IPS-18a (cell line): ENCODE results near the gene NACA.

ENCODE experiments used
- H3K27ac ChIP-seq: one replicate; pipeline ENCODE4 v1.5.1; 2013; ENCODE audit warnings: low read length
- H3K27me3 ChIP-seq: one replicate; pipeline ENCODE4 v1.6.1; 2013; ENCODE audit warnings: mild to moderate bottlenecking, low read length; ENCODE audit not compliant: control insufficient read depth, insufficient read depth
- H3K36me3 ChIP-seq: one replicate; pipeline ENCODE4 v1.6.1; 2013; ENCODE audit warnings: low read depth, low read length; ENCODE audit not compliant: control insufficient read depth
- H3K4me1 ChIP-seq: one replicate; pipeline ENCODE4 v1.6.1; 2013; ENCODE audit warnings: low read depth, low read length; ENCODE audit not compliant: control insufficient read depth
- H3K4me3 ChIP-seq: one replicate; pipeline ENCODE4 v1.5.1; 2013; ENCODE audit warnings: low read length
- H3K9ac ChIP-seq: one replicate; pipeline ENCODE4 v1.6.1; 2013; ENCODE audit warnings: mild to moderate bottlenecking, low read length, moderate library complexity
- H3K9me3 ChIP-seq: one replicate; pipeline ENCODE4 v1.6.1; 2013; ENCODE audit warnings: low read depth, low read length; ENCODE audit not compliant: control insufficient read depth

Gene NACA

GRCh38 chr12:56724972-56725722 lies at the start of gene NACA:
Gene NACA, minus strand, starts transcription at chr12:56725299. Its CDS starts 778 bp downstream, at chr12:56724521.
- no peaks in the 10 kb centered on the region for H3K9me3 ChIP-seq
- peak within 1 kb of the TSS; percentile 100 for H3K4me3 ChIP-seq
- peaks cover 37% of the 10 kb centered on the region for H3K4me1 ChIP-seq
- no peaks in the 10 kb centered on the region for H3K27me3 ChIP-seq
- H3K9ac ChIP-seq = peak within 1 kb of the TSS; percentile 99
- peaks cover 33% of the 10 kb centered on the region for H3K36me3 ChIP-seq
- H3K27ac ChIP-seq = peak within 1 kb of the TSS; percentile 98

DNA sequence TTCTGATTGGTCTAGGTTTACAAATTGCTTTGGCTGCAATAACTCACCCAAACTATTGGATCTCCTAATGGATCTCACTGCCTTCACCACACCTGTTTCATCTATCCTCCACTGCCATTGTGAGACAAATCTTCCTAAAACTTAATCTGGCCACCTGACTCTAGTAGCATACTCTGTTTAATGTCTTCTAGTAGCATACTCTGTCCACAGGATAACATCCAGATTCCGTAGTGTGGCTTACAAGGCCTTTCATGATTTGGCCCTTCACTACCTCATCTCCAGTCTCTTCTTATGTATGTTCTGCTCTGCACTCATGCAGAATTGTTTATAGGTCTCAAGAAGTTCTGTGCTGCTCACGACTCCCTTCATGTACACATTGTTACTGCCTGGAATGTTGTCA lies 48.0 kb upstream of the NACA start:
- Histone ChIP-seq H3K36me3 (no peaks in the 10 kb centered on the region), H3K9ac (no peak overlapping the region), H3K27ac (no peak overlapping the region), H3K27me3 (no peaks in the 10 kb centered on the region), H3K4me1 (no peaks in the 10 kb centered on the region), H3K9me3 (no peaks in the 10 kb centered on the region), H3K4me3 (no peak overlapping the region)

DNA sequence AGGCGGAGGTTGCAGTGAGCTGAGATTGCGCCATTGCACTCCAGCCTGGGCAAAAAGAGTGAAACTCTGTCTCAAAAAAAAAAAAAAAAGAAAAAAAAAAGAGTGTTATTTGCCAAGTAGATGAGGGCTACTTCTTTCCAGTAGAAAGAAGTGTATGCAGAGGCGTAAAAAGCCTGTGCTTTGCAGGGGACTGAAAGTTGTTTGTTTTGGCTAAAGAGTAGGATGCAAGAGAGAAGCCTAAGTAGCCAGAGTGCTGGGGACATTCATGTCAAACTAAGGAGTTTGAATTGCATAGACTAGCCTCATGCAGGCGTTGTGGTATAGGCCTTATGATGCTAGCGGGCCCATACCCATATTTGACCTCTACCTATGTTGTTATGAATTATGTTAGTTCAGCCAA lies 47.5 kb upstream of the NACA start:
- Histone ChIP-seq H3K9ac (no peak overlapping the region), H3K36me3 (no peaks in the 10 kb centered on the region), H3K4me1 (no peaks in the 10 kb centered on the region), H3K4me3 (no peak overlapping the region), H3K27me3 (no peaks in the 10 kb centered on the region), H3K9me3 (no peaks in the 10 kb centered on the region), H3K27ac (no peak overlapping the region)

DNA sequence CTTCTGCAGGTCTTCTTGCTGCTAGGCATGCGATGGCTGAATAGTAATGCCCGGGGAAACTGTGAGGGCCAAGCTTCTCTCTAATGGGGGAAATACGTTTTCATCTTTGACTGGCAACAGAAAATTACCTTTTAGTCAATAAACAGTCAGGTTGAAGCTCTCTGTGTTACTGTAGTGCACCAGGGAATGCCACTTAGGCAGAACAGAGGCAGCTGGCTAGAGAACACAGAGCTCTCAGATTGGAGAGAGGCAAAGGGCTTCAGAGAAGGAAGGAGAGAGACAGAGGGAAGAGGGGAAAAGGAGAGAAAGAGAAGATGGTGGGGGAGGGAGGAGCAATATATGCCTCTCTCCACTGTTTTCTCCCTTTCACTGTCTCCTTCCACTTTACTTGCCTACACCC lies 44.8 kb upstream of the NACA start:
- Histone ChIP-seq H3K4me1 (no peaks in the 10 kb centered on the region), H3K27me3 (no peaks in the 10 kb centered on the region), H3K4me3 (no peak overlapping the region), H3K9me3 (no peaks in the 10 kb centered on the region), H3K36me3 (no peaks in the 10 kb centered on the region), H3K9ac (no peak overlapping the region), H3K27ac (no peak overlapping the region)

DNA sequence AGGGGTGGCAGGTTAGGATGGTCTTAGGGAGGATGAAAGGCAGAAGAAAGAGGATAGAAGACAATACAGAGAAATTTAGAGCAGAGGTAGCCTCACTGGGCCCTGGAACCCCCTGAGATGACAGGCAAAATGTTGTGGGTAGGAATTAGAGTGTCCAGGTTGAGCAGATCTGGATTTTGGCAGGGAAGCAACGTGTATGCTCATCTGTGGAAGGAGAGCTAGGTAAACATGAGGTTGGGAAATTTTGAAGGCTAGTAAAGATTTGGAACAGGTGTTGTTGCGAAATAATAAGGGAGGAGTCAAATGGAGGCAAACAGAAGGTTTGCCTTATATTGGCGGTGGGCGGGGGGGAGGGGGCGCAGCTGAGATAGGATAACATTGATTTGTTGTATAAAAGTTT lies 43.3 kb upstream of the NACA start:
- Histone ChIP-seq H3K9ac (no peak overlapping the region), H3K9me3 (no peaks in the 10 kb centered on the region), H3K27me3 (no peaks in the 10 kb centered on the region), H3K4me3 (no peak overlapping the region), H3K27ac (no peak overlapping the region), H3K4me1 (no peaks in the 10 kb centered on the region), H3K36me3 (no peaks in the 10 kb centered on the region)

DNA sequence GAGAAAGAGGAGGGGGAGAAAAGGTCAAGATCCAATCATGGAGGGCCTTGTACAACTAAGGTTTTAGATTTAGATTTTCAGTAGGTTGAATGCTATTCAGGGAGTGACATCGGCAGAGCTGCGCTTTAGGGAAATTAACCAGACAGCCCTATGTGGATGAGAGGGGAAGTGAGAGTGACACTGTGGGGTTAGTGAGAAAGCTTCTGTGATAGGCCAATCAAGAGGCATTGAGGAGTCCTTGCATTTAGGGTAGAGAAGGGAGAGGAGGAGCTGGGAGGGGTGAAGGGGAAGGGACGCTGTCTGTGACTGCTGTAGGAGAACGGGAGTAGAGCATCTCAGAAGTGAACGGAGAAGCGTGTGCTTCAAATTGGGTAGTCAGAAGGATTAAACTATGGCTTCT lies 41.4 kb upstream of the NACA start:
- Histone ChIP-seq H3K9me3 (no peaks in the 10 kb centered on the region), H3K27ac (no peak overlapping the region), H3K9ac (no peak overlapping the region), H3K27me3 (no peaks in the 10 kb centered on the region), H3K4me3 (no peak overlapping the region), H3K4me1 (no peaks in the 10 kb centered on the region), H3K36me3 (no peaks in the 10 kb centered on the region)

- Histone ChIP-seq H3K36me3 (no peaks in the 10 kb centered on the region), H3K4me1 (no peaks in the 10 kb centered on the region), H3K4me3 (no peak overlapping the region), H3K9me3 (no peaks in the 10 kb centered on the region), H3K27ac (no peak overlapping the region), H3K9ac (no peak overlapping the region), H3K27me3 (no peaks in the 10 kb centered on the region)
These were observed 38.9 kb upstream of the NACA start for GRCh38 chr12:56763753-56764657.

- H3K9ac ChIP-seq = no peak overlapping the region
- no peaks in the 10 kb centered on the region for H3K4me1 ChIP-seq
- H3K27ac ChIP-seq = no peak overlapping the region
These were observed 36.7 kb upstream of the NACA start for GRCh38 chr12:56761812-56762211.

DNA sequence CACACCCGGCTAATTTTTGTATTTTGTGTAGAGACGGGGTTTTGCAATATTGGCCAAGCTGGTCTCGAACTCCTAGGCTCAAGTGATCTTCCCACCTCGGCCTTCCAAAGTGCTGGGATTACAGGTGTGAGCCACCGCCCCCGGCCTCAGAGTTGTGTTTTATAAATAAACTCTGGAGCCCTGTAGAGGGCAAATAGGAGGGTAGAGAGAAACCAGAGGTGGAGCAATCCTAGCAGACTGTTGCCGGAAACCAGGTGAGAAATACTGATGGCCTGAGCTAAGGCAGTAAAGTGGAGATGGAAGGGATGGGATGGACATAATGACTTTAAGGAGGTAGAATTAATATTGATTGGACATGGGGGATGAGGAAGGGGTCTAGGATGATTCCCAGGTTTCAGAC lies 35.4 kb upstream of the NACA start:
- Histone ChIP-seq H3K27ac (no peak overlapping the region), H3K36me3 (no peaks in the 10 kb centered on the region), H3K9ac (no peak overlapping the region), H3K27me3 (no peaks in the 10 kb centered on the region), H3K9me3 (no peaks in the 10 kb centered on the region), H3K4me3 (no peak overlapping the region), H3K4me1 (no peaks in the 10 kb centered on the region)

More at GRCh38 chr12:56761812-56762211, 36.7 kb upstream of the NACA start:
- no peak overlapping the region for H3K4me3 ChIP-seq
- no peaks in the 10 kb centered on the region for H3K27me3 ChIP-seq
- no peaks in the 10 kb centered on the region for H3K36me3 ChIP-seq
- H3K9me3 ChIP-seq = no peaks in the 10 kb centered on the region

- Histone ChIP-seq H3K9me3 (no peaks in the 10 kb centered on the region), H3K4me3 (no peak overlapping the region), H3K36me3 (no peaks in the 10 kb centered on the region), H3K4me1 (no peaks in the 10 kb centered on the region), H3K9ac (no peak overlapping the region), H3K27ac (no peak overlapping the region), H3K27me3 (no peaks in the 10 kb centered on the region)
These were observed 34.3 kb upstream of the NACA start for GRCh38 chr12:56759263-56759908.

DNA sequence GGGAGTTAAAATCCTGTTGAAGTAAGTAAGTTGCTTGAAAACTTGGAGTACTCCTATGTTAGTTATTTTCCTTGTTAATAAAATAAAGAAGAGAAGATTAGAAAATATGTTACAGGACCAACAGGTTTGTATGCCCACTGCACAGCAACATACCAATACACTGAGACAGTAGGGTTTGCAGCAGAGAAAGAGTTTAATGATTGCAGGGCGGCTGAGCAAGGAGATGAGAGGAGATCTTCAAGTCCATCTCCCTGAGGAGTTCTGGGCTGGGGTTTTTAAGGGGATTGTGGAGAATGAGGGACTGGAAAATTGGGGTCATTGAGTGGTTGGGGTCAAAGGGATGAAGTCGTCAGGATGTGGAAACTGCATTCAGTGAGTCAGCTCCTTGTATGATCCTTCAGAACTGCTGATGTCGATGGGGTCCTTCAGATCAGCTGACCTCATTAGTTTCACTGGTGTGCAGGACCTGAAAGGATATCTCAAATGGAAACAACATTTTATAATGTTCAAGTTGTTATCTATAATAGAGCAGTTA lies 33.7 kb upstream of the NACA start:
- no peak overlapping the region for H3K9ac ChIP-seq
- H3K27ac ChIP-seq = no peak overlapping the region
- H3K27me3 ChIP-seq = no peaks in the 10 kb centered on the region
- H3K4me1 ChIP-seq = no peaks in the 10 kb centered on the region
- H3K9me3 ChIP-seq = no peaks in the 10 kb centered on the region
- no peak overlapping the region for H3K4me3 ChIP-seq
- no peaks in the 10 kb centered on the region for H3K36me3 ChIP-seq
